BE2C (cell line): ENCODE data around the gene PARVA.

Source experiments
- DNase-seq: peaks from one replicate; pipeline ENCODE4 v3.0.0-alpha.2; 2020
- H3K27me3 ChIP-seq: fragments of 250-450 bp; sonication (Bioruptor Pico); 2 replicates; pipeline ENCODE4 v1.5.1; 2020; ENCODE audit warnings: mild to moderate bottlenecking
- H3K36me3 ChIP-seq: fragments of 250-450 bp; sonication (Bioruptor Pico); 2 replicates; pipeline ENCODE4 v1.5.1; 2020; ENCODE audit warnings: mild to moderate bottlenecking
- H3K4me1 ChIP-seq: fragments of 250-450 bp; sonication (Bioruptor Pico); 2 replicates; pipeline ENCODE4 v1.5.1; 2020
- H3K4me3 ChIP-seq: 2 replicates; pipeline ENCODE4 v1.5.1; 2011; ENCODE audit warnings: low read depth, low read length
- H3K9me3 ChIP-seq: fragments of 250-450 bp; sonication (Bioruptor Pico); 2 replicates; pipeline ENCODE4 v1.5.1; 2020
- CTCF ChIP-seq: IDR thresholded peaks from 2 replicates; pipeline ENCODE4 v1.5.1; 2012; ENCODE audit warnings: mild to moderate bottlenecking, low read depth, low read length

The PARVA gene

GRCh38 chr11:12496181-12497025 is 119.0 kb downstream of the PARVA start:
- Histone ChIP-seq H3K9me3 (no peaks in the 10 kb centered on the region), H3K4me1 (no peaks in the 10 kb centered on the region; the same call in 1 of the 2 replicates), H3K4me3 (no peak overlapping the region), H3K27me3 (no peaks in the 10 kb centered on the region), H3K36me3 (no peaks in the 10 kb centered on the region)
- DNase-seq: no peak
- TF ChIP-seq CTCF: peak; percentile 52

- TF ChIP-seq CTCF: no peak
- no peak for DNase-seq
Measured at GRCh38 chr11:12497431-12497830, 120.1 kb downstream of the PARVA start.

GRCh38 chr11:12499071-12499470 is 121.7 kb downstream of the PARVA start:
- Histone ChIP-seq H3K9me3 (no peaks in the 10 kb centered on the region), H3K4me1 (no peaks in the 10 kb centered on the region; the same call in 1 of the 2 replicates), H3K36me3 (no peaks in the 10 kb centered on the region), H3K4me3 (no peak overlapping the region), H3K27me3 (no peaks in the 10 kb centered on the region)
- no peak for DNase-seq
- TF ChIP-seq CTCF: no peak

More at GRCh38 chr11:12497431-12497830, 120.1 kb downstream of the PARVA start:
- Histone ChIP-seq H3K36me3 (no peaks in the 10 kb centered on the region), H3K27me3 (no peaks in the 10 kb centered on the region), H3K9me3 (no peaks in the 10 kb centered on the region), H3K4me3 (no peak overlapping the region), H3K4me1 (no peaks in the 10 kb centered on the region; the same call in 1 of the 2 replicates)

- H3K36me3 ChIP-seq: no peaks in the 10 kb centered on the region
- no peak overlapping the region for H3K4me3 ChIP-seq
- DNase-seq: no peak
- H3K4me1 ChIP-seq: peaks cover 14% of the 10 kb centered on the region
- H3K27me3 ChIP-seq: no peaks in the 10 kb centered on the region
- no peak for TF ChIP-seq CTCF
- H3K9me3 ChIP-seq: no peaks in the 10 kb centered on the region
Measured at GRCh38 chr11:12502046-12502445, 124.7 kb downstream of the PARVA start.

- H3K27me3 ChIP-seq: no peaks in the 10 kb centered on the region
- no peak overlapping the region for H3K4me3 ChIP-seq
- no peaks in the 10 kb centered on the region for H3K36me3 ChIP-seq
Measured at GRCh38 chr11:12503039-12503484, 125.7 kb downstream of the PARVA start.

More at GRCh38 chr11:12503039-12503484, 125.7 kb downstream of the PARVA start:
- no peaks in the 10 kb centered on the region for H3K9me3 ChIP-seq
- no peak for TF ChIP-seq CTCF
- peaks cover 18% of the 10 kb centered on the region for H3K4me1 ChIP-seq
- DNase-seq: no peak
